Measurements from ENCODE around the gene YOD1.
A peak's percentile ranks its signal among the peaks of the same experiment; 100 is the strongest.
"Not testable (repeated sequence)": the region's sequence is repeated elsewhere in the genome, so short reads cannot be mapped to it uniquely, and the experiment has no call there.

YOD1 gene

DNA sequence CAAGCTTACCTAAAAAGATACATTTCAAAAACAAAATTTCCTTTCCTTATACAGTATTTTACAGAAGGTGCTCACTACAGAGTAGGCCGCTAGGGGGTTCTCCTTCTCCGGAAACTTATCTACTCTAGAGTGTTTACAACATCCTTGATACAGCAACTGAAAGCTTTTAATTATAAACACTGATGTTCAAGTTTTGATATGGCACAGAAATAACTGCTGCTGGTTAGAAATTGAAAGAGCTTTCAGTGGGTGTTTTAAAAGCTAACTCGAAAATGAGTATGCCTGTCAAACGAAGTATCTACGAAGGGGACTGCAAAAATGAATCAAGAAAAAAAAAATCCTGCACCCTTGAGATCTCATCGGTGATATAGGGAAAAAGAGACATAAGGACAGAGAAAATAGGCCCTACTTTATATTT is 1.0 kb downstream of the YOD1 start:
- Histone ChIP-seq H3K9ac (ENCODE audit: low read depth in 1 of 2, low read length in 2 of 2) (peak overlapping the region; percentile 94 to 96), H3K27me3 (ENCODE audit: control insufficient read depth in 2 of 2, insufficient read depth in 2 of 2, low read length in 2 of 2) (no peaks in the 10 kb centered on the region), H3K36me3 (ENCODE audit: control insufficient read depth in 2 of 2, insufficient read depth in 2 of 2, low read length in 2 of 2) (peaks cover 15 to 29% of the 10 kb centered on the region in 2 donors), H3K4me3 (ENCODE audit: low read length in 2 of 2) (peak overlapping the region; percentile 97), H3K27ac (ENCODE audit: low read depth in 2 of 2, low read length in 2 of 2) (peak overlapping the region; percentile 89 to 97), H3K9me3 (ENCODE audit: control insufficient read depth in 2 of 2, low read length in 2 of 2) (no peaks in the 10 kb centered on the region), H3K4me1 (ENCODE audit: control insufficient read depth in 2 of 2, insufficient read depth in 2 of 2, low read length in 2 of 2) (peaks cover 29 to 39% of the 10 kb centered on the region in 2 donors)

DNA sequence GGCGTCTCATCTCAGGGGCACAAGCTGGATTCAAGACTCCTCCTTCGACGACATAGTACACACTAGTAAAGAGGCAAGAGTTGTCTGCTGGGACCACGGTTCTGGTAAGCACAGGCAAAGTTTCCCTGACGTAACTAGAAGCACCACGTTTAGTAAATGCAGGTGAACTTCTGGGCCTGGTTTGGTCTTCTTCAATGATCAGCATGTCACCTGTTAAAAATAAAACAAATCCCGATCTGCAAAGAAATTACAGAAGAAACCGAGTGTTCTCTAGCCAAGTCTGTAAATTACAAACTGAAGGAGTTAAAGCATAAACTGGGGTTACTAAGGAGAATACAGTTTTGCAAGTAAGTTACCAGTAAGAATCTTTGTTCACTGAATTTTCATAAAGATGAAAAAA is 1.5 kb downstream of the YOD1 start:
- H3K4me1 ChIP-seq (ENCODE audit: control insufficient read depth in 2 of 2, insufficient read depth in 2 of 2, low read length in 2 of 2) = peaks cover 24 to 34% of the 10 kb centered on the region in 2 donors
- peak overlapping the region in 1 of 2 donors; percentile 89 for H3K27ac ChIP-seq (ENCODE audit: low read depth in 2 of 2, low read length in 2 of 2)
- no peaks in the 10 kb centered on the region for H3K9me3 ChIP-seq (ENCODE audit: control insufficient read depth in 2 of 2, low read length in 2 of 2)
- H3K36me3 ChIP-seq (ENCODE audit: control insufficient read depth in 2 of 2, insufficient read depth in 2 of 2, low read length in 2 of 2) = peaks cover 15 to 29% of the 10 kb centered on the region in 2 donors
- H3K9ac ChIP-seq (ENCODE audit: low read depth in 1 of 2, low read length in 2 of 2) = peak overlapping the region; percentile 94 to 96
- no peaks in the 10 kb centered on the region for H3K27me3 ChIP-seq (ENCODE audit: control insufficient read depth in 2 of 2, insufficient read depth in 2 of 2, low read length in 2 of 2)
- H3K4me3 ChIP-seq (ENCODE audit: low read length in 2 of 2) = peak overlapping the region; percentile 97

DNA sequence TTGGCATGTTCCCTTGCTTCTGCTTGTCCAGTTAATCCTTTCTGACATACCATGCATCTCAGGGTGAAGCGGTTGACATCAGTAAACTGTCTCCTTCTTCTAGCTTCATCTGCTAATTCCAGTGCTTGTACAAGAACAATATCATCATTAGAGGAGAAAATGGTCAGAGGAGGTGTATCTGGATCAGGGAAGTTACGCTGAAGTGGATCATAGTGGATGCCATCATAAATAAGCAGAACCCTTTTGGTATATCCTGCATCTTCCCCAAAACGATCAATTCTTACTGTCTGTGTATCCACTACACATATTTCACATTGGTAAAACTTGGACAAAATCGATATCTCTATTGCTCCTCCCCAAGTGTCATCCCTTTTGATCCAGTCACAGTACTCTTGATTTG is 2.0 kb downstream of the YOD1 start:
- peaks cover 20 to 30% of the 10 kb centered on the region in 2 donors for H3K4me1 ChIP-seq (ENCODE audit: control insufficient read depth in 2 of 2, insufficient read depth in 2 of 2, low read length in 2 of 2)
- no peak overlapping the region for H3K9ac ChIP-seq (ENCODE audit: low read depth in 1 of 2, low read length in 2 of 2)
- no peak overlapping the region for H3K27ac ChIP-seq (ENCODE audit: low read depth in 2 of 2, low read length in 2 of 2)
- H3K27me3 ChIP-seq (ENCODE audit: control insufficient read depth in 2 of 2, insufficient read depth in 2 of 2, low read length in 2 of 2) = no peaks in the 10 kb centered on the region
- H3K4me3 ChIP-seq (ENCODE audit: low read length in 2 of 2) = no peak overlapping the region
- no peaks in the 10 kb centered on the region for H3K9me3 ChIP-seq (ENCODE audit: control insufficient read depth in 2 of 2, low read length in 2 of 2)
- peaks cover 15 to 29% of the 10 kb centered on the region in 2 donors for H3K36me3 ChIP-seq (ENCODE audit: control insufficient read depth in 2 of 2, insufficient read depth in 2 of 2, low read length in 2 of 2)

DNA sequence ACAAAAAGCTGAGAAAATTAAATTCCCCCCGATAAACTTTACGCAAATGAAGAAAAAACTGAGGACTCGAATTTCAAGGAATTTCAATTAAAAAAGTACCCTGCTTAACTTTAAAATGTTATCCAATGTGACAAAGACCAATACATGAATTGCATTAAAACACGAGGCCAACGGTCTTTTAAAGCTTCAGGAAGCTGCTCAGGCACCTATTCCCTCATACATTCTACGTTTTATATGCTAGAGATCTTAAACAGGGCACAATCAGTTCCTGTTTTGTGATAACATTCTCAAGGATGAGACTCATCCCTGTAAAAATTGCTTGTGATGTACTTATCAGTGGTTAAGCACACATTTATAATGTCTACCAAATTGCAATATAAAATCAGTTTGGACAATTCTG is 3.0 kb downstream of the YOD1 start:
- no peaks in the 10 kb centered on the region for H3K9me3 ChIP-seq (ENCODE audit: control insufficient read depth in 2 of 2, low read length in 2 of 2)
- peaks cover 15 to 29% of the 10 kb centered on the region in 2 donors for H3K36me3 ChIP-seq (ENCODE audit: control insufficient read depth in 2 of 2, insufficient read depth in 2 of 2, low read length in 2 of 2)
- H3K9ac ChIP-seq (ENCODE audit: low read depth in 1 of 2, low read length in 2 of 2) = no peak overlapping the region
- peaks cover 16 to 30% of the 10 kb centered on the region in 2 donors for H3K4me1 ChIP-seq (ENCODE audit: control insufficient read depth in 2 of 2, insufficient read depth in 2 of 2, low read length in 2 of 2)
- H3K4me3 ChIP-seq (ENCODE audit: low read length in 2 of 2) = no peak overlapping the region
- H3K27me3 ChIP-seq (ENCODE audit: control insufficient read depth in 2 of 2, insufficient read depth in 2 of 2, low read length in 2 of 2) = no peaks in the 10 kb centered on the region
- no peak overlapping the region for H3K27ac ChIP-seq (ENCODE audit: low read depth in 2 of 2, low read length in 2 of 2)

DNA sequence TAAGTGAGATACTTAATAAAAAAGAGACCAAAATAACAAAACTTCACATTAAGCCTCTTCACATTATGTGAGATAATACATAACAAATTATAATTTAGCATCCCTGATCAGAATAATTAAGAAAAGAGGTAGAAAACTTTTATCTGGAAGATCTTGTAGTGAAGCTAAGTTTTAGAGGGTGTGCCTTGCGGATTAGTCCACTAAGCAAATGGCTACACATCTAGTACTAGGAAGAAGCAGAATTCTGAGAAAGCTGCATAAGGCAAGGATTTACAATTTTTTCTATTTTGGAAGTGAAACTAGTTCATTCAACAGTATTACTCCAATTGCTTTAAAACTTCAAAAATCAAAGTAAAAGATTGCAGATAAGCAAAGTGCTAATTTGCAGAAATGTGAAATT is 3.5 kb downstream of the YOD1 start:
- peaks cover 15 to 29% of the 10 kb centered on the region in 2 donors for H3K36me3 ChIP-seq (ENCODE audit: control insufficient read depth in 2 of 2, insufficient read depth in 2 of 2, low read length in 2 of 2)
- no peaks in the 10 kb centered on the region for H3K9me3 ChIP-seq (ENCODE audit: control insufficient read depth in 2 of 2, low read length in 2 of 2)
- no peak overlapping the region for H3K27ac ChIP-seq (ENCODE audit: low read depth in 2 of 2, low read length in 2 of 2)
- H3K4me1 ChIP-seq (ENCODE audit: control insufficient read depth in 2 of 2, insufficient read depth in 2 of 2, low read length in 2 of 2) = peaks cover 16 to 29% of the 10 kb centered on the region in 2 donors
- H3K27me3 ChIP-seq (ENCODE audit: control insufficient read depth in 2 of 2, insufficient read depth in 2 of 2, low read length in 2 of 2) = no peaks in the 10 kb centered on the region
- H3K9ac ChIP-seq (ENCODE audit: low read depth in 1 of 2, low read length in 2 of 2) = no peak overlapping the region
- H3K4me3 ChIP-seq (ENCODE audit: low read length in 2 of 2) = no peak overlapping the region

DNA sequence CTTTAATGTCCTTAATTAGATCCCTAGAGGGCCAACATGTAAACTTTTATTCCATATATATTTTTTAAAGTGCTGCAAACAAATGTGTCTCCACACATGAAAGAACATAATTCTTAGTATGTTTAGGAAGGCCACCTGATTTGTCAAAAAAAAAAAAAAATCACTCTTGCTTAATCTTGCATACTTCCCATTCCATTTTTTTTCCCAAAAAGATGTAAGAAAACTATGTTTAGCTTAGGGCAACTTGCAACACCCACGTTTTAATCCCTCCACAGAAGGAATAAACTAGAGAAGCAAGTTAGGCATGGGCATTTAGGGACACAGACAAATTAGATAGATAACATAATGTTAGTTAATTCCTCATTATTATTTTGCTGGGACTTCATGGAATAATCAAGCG is 5.6 kb downstream of the YOD1 start:
- no peak overlapping the region for H3K9ac ChIP-seq (ENCODE audit: low read depth in 1 of 2, low read length in 2 of 2)

DNA sequence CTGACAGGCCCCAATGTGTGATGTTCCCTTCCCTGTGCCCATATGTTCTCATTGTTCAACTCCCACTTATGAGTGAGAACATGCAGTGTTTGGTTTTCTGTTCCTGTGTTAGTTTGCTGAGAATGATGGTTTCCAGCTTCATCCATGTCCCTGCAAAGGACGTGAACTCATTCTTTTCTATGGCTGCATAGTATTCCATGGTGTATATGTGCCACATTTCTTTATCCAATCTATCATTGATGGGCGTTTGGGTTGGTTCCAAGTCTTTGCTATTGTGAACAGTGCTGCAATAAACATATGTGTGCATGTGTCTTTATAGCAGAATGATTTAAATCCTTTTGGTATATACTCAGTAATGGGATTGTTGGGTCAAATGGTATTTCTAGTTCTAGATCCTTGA is 9.6 kb downstream of the YOD1 start:
- H3K36me3 ChIP-seq (ENCODE audit: control insufficient read depth in 2 of 2, insufficient read depth in 2 of 2, low read length in 2 of 2); H3K4me1 ChIP-seq (ENCODE audit: control insufficient read depth in 2 of 2, insufficient read depth in 2 of 2, low read length in 2 of 2); H3K27ac ChIP-seq (ENCODE audit: low read depth in 2 of 2, low read length in 2 of 2); H3K9me3 ChIP-seq (ENCODE audit: control insufficient read depth in 2 of 2, low read length in 2 of 2); H3K4me3 ChIP-seq (ENCODE audit: low read length in 2 of 2); H3K27me3 ChIP-seq (ENCODE audit: control insufficient read depth in 2 of 2, insufficient read depth in 2 of 2, low read length in 2 of 2); H3K9ac ChIP-seq (ENCODE audit: low read depth in 1 of 2, low read length in 2 of 2): not testable (repeated sequence)

More for the DNA sequence above, 5.6 kb downstream of the YOD1 start:
- no peaks in the 10 kb centered on the region for H3K27me3 ChIP-seq (ENCODE audit: control insufficient read depth in 2 of 2, insufficient read depth in 2 of 2, low read length in 2 of 2)
- peaks cover 5 to 13% of the 10 kb centered on the region in 2 donors for H3K4me1 ChIP-seq (ENCODE audit: control insufficient read depth in 2 of 2, insufficient read depth in 2 of 2, low read length in 2 of 2)
- no peaks in the 10 kb centered on the region for H3K9me3 ChIP-seq (ENCODE audit: control insufficient read depth in 2 of 2, low read length in 2 of 2)
- H3K36me3 ChIP-seq (ENCODE audit: control insufficient read depth in 2 of 2, insufficient read depth in 2 of 2, low read length in 2 of 2) = peaks cover 15 to 29% of the 10 kb centered on the region in 2 donors
- no peak overlapping the region for H3K27ac ChIP-seq (ENCODE audit: low read depth in 2 of 2, low read length in 2 of 2)
- no peak overlapping the region for H3K4me3 ChIP-seq (ENCODE audit: low read length in 2 of 2)

DNA sequence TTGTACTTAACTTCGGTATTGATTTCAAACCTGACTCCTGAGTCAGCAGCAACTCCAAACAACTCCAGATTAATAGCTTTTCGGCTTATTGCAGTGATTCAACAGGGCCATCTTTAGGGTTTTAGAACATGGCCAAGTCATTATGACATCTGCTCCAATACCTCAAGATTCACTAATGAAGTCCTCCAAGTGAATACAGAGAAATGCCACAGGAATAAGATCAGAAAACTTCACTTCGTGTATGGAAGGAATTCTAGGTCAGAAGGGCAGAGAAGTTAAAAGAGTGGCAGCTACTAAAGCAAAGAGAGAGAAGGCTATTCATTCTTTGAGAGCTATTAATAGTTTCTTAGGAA is 10.9 kb downstream of the YOD1 start:
- no peaks in the 10 kb centered on the region for H3K9me3 ChIP-seq (ENCODE audit: control insufficient read depth in 2 of 2, low read length in 2 of 2)
- H3K27ac ChIP-seq (ENCODE audit: low read depth in 2 of 2, low read length in 2 of 2) = no peak overlapping the region
- no peaks in the 10 kb centered on the region for H3K36me3 ChIP-seq (ENCODE audit: control insufficient read depth in 2 of 2, insufficient read depth in 2 of 2, low read length in 2 of 2)
- no peak overlapping the region for H3K4me3 ChIP-seq (ENCODE audit: low read length in 2 of 2)
- no peaks in the 10 kb centered on the region for H3K27me3 ChIP-seq (ENCODE audit: control insufficient read depth in 2 of 2, insufficient read depth in 2 of 2, low read length in 2 of 2)
- H3K9ac ChIP-seq (ENCODE audit: low read depth in 1 of 2, low read length in 2 of 2) = no peak overlapping the region
- no peaks in the 10 kb centered on the region for H3K4me1 ChIP-seq (ENCODE audit: control insufficient read depth in 2 of 2, insufficient read depth in 2 of 2, low read length in 2 of 2)

DNA sequence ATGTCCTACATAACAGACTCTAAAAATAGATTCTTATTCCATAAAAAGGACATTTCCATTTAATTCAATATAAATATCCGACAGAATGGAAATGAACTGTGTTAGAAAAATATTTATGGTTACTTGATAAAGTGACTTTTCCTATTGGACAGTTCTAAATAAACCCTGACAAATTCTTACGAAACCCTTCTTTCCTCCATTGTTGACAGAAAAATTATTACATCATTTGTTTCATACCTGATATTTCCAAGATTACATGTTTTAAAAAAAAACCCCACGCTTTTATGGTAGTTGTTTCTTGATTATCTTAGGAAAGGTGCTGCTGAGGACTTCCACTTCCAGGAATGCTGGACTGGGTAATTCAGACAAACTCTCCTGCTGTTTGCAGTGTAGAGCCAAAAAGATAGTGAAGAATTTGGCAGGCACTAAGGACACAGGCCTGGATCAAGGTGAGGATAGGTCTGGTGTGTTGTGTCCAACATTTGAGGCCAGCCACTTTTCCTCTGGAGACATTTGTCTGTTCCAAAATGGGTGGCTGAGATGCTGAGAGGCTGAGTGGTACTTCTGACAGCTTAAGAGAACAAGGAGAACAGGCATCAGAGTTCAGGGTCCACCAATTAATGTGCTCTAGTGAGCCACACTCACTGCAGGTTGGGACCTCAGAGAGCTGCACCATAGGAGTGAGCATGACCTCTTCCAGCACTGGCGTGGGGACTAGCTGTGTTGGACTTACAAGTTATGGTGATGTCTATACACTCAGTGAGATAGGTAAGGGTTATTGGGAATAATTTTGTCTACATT is 11.4 kb downstream of the YOD1 start:
- Histone ChIP-seq H3K36me3 (ENCODE audit: control insufficient read depth in 2 of 2, insufficient read depth in 2 of 2, low read length in 2 of 2) (no peaks in the 10 kb centered on the region), H3K27me3 (ENCODE audit: control insufficient read depth in 2 of 2, insufficient read depth in 2 of 2, low read length in 2 of 2) (no peaks in the 10 kb centered on the region), H3K27ac (ENCODE audit: low read depth in 2 of 2, low read length in 2 of 2) (no peak overlapping the region), H3K4me3 (ENCODE audit: low read length in 2 of 2) (no peak overlapping the region), H3K9me3 (ENCODE audit: control insufficient read depth in 2 of 2, low read length in 2 of 2) (no peaks in the 10 kb centered on the region), H3K9ac (ENCODE audit: low read depth in 1 of 2, low read length in 2 of 2) (no peak overlapping the region), H3K4me1 (ENCODE audit: control insufficient read depth in 2 of 2, insufficient read depth in 2 of 2, low read length in 2 of 2) (peaks cover 0 to 4% of the 10 kb centered on the region in 2 donors)

DNA sequence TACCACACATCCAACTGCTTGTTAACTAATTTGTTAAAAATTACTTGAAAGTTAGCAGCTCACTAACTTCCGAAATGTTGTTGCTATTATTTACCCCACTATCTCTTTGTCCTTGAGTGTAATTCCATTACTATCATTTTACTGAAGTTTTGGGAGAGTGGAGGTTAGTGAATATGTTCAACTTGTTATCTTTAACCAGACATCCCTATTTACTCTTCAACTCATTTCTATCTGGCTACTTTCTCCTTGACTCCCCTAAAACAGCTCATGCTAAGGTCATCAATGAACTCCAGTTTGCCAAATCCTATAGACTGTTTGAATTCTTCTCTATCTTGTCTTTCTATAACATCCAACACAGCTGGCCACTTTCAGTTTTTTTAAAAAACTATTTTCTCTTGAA is 14.1 kb downstream of the YOD1 start:
- Histone ChIP-seq H3K9ac (ENCODE audit: low read depth in 1 of 2, low read length in 2 of 2) (no peak overlapping the region), H3K4me3 (ENCODE audit: low read length in 2 of 2) (no peak overlapping the region), H3K4me1 (ENCODE audit: control insufficient read depth in 2 of 2, insufficient read depth in 2 of 2, low read length in 2 of 2) (peaks cover 6 to 19% of the 10 kb centered on the region in 2 donors), H3K27ac (ENCODE audit: low read depth in 2 of 2, low read length in 2 of 2) (no peak overlapping the region), H3K36me3 (ENCODE audit: control insufficient read depth in 2 of 2, insufficient read depth in 2 of 2, low read length in 2 of 2) (no peaks in the 10 kb centered on the region), H3K9me3 (ENCODE audit: control insufficient read depth in 2 of 2, low read length in 2 of 2) (no peaks in the 10 kb centered on the region), H3K27me3 (ENCODE audit: control insufficient read depth in 2 of 2, insufficient read depth in 2 of 2, low read length in 2 of 2) (peaks cover 0 to 6% of the 10 kb centered on the region in 2 donors)

Data from mucosa of rectum (tissue), 2 donors.